ENCODE measurements around the gene CADM1.
A peak's percentile ranks its signal among the peaks of the same experiment; 100 is the strongest.

CADM1 gene

DNA sequence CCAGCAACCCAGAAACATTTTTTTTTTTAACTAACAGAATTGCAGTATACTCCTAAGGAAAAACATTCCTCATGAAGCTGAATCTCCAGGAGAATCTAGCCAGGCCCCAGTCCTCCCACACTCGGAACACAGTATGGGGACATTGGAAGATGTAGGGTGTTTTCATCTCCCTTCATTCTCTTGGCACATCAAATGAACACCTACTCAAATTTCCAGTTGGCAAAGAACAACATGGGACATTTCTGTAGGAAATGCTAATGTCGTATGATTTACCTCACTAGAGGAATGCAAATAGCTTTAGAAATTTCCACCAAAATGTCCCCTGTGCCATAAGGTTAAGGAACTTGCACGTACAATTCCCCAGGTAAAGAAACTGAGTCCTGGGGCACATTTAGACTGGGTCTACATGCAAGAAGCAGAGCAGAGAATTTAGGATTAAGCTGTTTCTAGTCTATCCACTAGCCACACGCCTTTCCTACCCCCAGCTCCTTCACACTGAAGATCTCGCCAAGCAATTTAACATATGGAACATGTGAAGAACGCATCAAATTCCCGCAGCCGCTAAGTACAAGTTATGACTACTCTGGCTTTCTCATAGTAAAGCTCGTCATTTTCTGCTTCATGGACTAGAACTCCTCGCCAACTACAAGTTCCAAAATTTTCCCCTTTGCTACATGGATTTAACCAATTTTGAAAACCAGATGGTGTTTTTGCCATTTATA, 2.9 kb upstream of the CADM1 start:
- no peak overlapping the region for H3K4me3 ChIP-seq (IDR thresholded peaks at IDR 0.05; ENCODE audit: insufficient read depth, low read depth, low read length)
- TF ChIP-seq, protein P1, sequence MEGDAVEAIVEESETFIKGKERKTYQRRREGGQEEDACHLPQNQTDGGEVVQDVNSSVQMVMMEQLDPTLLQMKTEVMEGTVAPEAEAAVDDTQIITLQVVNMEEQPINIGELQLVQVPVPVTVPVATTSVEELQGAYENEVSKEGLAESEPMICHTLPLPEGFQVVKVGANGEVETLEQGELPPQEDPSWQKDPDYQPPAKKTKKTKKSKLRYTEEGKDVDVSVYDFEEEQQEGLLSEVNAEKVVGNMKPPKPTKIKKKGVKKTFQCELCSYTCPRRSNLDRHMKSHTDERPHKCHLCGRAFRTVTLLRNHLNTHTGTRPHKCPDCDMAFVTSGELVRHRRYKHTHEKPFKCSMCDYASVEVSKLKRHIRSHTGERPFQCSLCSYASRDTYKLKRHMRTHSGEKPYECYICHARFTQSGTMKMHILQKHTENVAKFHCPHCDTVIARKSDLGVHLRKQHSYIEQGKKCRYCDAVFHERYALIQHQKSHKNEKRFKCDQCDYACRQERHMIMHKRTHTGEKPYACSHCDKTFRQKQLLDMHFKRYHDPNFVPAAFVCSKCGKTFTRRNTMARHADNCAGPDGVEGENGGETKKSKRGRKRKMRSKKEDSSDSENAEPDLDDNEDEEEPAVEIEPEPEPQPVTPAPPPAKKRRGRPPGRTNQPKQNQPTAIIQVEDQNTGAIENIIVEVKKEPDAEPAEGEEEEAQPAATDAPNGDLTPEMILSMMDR (conservative IDR thresholded peaks at IDR 0.05; ENCODE audit: low read depth, low read length): no peak
- H3K79me2 ChIP-seq (ENCODE audit: insufficient read depth, low read depth): peaks cover 17% of the 10 kb centered on the region; the same call in 1 of the 2 replicates

DNA sequence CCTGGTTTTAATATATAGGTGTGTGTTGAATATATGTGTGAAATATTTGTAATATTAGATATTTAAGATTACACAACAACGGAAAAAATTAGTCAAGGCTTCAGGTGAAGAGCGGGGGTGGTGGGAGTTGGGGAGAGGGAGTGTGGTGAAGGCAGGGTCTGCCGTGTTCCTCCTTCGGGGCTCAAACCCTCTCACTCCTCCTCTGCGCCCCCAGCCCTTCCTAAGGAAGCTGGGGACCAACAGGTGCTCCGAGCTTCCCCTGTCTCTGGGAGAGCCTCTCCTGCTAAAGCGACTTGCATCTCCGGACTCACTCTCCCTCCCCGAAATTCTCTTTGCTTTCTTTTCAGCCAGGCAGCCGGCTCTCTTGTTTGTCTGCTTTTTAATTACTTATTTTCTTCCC, 960 bp upstream of the CADM1 start:
- Histone ChIP-seq H3K4me3 (IDR thresholded peaks at IDR 0.05; ENCODE audit: insufficient read depth, low read depth, low read length) (no peak overlapping the region), H3K4me1 (ENCODE audit: low read depth, poor library complexity, severe bottlenecking) (peaks cover 11% of the 10 kb centered on the region), H3K36me3 (ENCODE audit: insufficient read depth) (no peaks in the 10 kb centered on the region), H3K27me3 (ENCODE audit: insufficient read depth, low read depth) (no peaks in the 10 kb centered on the region; the same call in 1 of the 2 replicates), H3K4me2 (peak overlapping the region; percentile 88; the same call in 1 of the 2 replicates), H2AFZ (ENCODE audit: low read depth) (peak overlapping the region; percentile 92), H3K79me2 (ENCODE audit: insufficient read depth, low read depth) (peaks cover 36% of the 10 kb centered on the region; the same call in 1 of the 2 replicates), H3K27ac (no peak overlapping the region), H4K20me1 (ENCODE audit: insufficient read depth) (no peaks in the 10 kb centered on the region), H3K9ac (peak overlapping the region; percentile 63; the same call in 1 of the 2 replicates)
- TF ChIP-seq, protein P1 (conservative IDR thresholded peaks at IDR 0.05; ENCODE audit: low read depth, low read length): no peak

More for the DNA sequence above, 2.9 kb upstream of the CADM1 start:
- Histone ChIP-seq H3K4me2 (no peak overlapping the region), H3K27ac (no peak overlapping the region), H3K9ac (no peak overlapping the region), H3K36me3 (ENCODE audit: insufficient read depth) (no peaks in the 10 kb centered on the region), H3K4me1 (ENCODE audit: low read depth, poor library complexity, severe bottlenecking) (no peaks in the 10 kb centered on the region), H2AFZ (ENCODE audit: low read depth) (no peak overlapping the region), H3K27me3 (ENCODE audit: insufficient read depth, low read depth) (no peaks in the 10 kb centered on the region; the same call in 1 of the 2 replicates), H4K20me1 (ENCODE audit: insufficient read depth) (no peaks in the 10 kb centered on the region)

DNA sequence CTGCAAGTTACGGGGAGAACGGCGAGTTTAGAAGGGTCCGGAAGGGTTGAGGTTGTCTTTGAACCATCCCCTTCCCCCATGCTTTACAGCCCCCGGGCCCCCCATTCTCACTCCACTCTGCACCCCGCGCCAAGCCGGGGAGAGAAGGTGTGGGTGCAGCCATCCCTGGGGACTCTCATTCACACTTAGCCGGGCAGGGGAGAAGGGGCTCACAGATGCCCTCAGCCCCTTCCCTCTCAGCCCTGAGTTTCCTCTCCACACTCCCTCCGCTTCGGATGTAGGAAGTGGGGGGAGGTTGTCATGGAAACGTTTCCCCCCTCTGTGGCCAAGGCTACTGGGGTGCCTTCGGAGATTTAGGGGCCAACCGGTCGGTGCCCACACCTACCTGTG, 334 bp downstream of the CADM1 start:
- TF ChIP-seq, protein P1 (conservative IDR thresholded peaks at IDR 0.05; ENCODE audit: low read depth, low read length): no peak
- Histone ChIP-seq H3K36me3 (ENCODE audit: insufficient read depth) (no peaks in the 10 kb centered on the region), H3K9ac (peak overlapping the region; percentile 69), H3K27ac (peak overlapping the region; percentile 65), H3K79me2 (ENCODE audit: insufficient read depth, low read depth) (peaks cover 49% of the 10 kb centered on the region; the same call in 1 of the 2 replicates), H4K20me1 (ENCODE audit: insufficient read depth) (no peaks in the 10 kb centered on the region), H3K27me3 (ENCODE audit: insufficient read depth, low read depth) (no peaks in the 10 kb centered on the region; the same call in 1 of the 2 replicates), H3K4me3 (IDR thresholded peaks at IDR 0.05; ENCODE audit: insufficient read depth, low read depth, low read length) (no peak overlapping the region), H3K4me1 (ENCODE audit: low read depth, poor library complexity, severe bottlenecking) (peaks cover 19% of the 10 kb centered on the region), H2AFZ (ENCODE audit: low read depth) (peak overlapping the region; percentile 18; the same call in 1 of the 2 replicates), H3K4me2 (peak overlapping the region; percentile 29; the same call in 1 of the 2 replicates)

DNA sequence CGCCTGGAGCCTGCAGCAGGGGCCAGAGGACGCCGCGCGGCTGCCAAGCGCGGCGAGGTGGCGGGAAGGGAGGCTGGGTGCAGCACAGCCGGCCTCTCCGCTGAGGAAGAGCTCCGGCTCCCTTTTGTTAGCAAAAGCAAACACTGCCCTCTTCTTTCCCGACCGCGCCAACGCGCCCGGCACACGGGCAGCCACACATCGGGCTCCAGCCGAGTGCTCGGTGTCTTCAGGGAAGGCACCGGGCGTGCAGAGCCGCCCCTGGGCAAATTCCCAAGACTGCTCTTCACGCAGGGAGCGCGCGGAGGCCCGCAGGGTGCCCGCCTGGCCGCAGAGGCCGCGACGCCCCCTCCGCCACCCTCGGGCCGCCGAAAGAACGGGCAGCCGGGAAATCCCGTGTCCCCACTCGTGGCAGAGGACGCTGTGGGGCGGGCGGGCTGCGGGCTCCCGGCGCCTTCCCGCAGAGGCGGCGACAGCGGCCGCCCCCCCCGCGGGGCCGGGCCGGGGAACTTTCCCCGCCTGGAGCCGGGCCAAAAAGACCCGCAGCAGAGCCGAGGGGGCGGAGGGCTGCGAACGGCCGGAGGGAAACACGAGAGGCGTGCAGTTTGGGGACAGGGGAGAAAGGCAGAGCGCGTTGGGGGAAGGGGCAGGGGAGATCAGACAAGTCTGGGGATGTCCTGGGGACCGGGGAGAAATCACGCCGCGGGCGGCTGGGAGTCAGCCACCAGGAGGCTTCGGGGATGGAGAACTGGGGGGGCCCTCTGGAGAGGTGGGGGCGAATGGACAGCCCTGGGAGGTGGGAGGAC, 931 bp downstream of the CADM1 start:
- H3K4me1 ChIP-seq (ENCODE audit: low read depth, poor library complexity, severe bottlenecking): peaks cover 25% of the 10 kb centered on the region
- no peaks in the 10 kb centered on the region for H3K36me3 ChIP-seq (ENCODE audit: insufficient read depth)
- peak overlapping the region; percentile 69 for H3K9ac ChIP-seq
- TF ChIP-seq, protein P1 (conservative IDR thresholded peaks at IDR 0.05; ENCODE audit: low read depth, low read length): no peak
- H3K4me3 ChIP-seq (IDR thresholded peaks at IDR 0.05; ENCODE audit: insufficient read depth, low read depth, low read length): no peak overlapping the region
- peak overlapping the region; percentile 51; the same call in 1 of the 2 replicates for H3K4me2 ChIP-seq
- H3K27me3 ChIP-seq (ENCODE audit: insufficient read depth, low read depth): no peaks in the 10 kb centered on the region; the same call in 1 of the 2 replicates
- peak overlapping the region; percentile 65 for H3K27ac ChIP-seq
- H4K20me1 ChIP-seq (ENCODE audit: insufficient read depth): no peaks in the 10 kb centered on the region
- peak overlapping the region; percentile 18; the same call in 1 of the 2 replicates for H2AFZ ChIP-seq (ENCODE audit: low read depth)
- peaks cover 55% of the 10 kb centered on the region; the same call in 1 of the 2 replicates for H3K79me2 ChIP-seq (ENCODE audit: insufficient read depth, low read depth)
